Neural progenitor cell (in vitro differentiated cells): ENCODE results near the gene RGPD8.

Experiments used
- CTCF ChIP-seq: fragments of 200-600 bp; sonication (generic); IDR thresholded peaks from 2 replicates; pipeline ENCODE4 v1.5.1; 2017; ENCODE audit warnings: antibody characterized with exemption, mild to moderate bottlenecking
- EZH2 ChIP-seq: fragments of 200-600 bp; sonication (generic); IDR thresholded peaks from 2 replicates; pipeline ENCODE4 v1.6.1; 2017; ENCODE audit warnings: antibody characterized with exemption, mild to moderate bottlenecking, moderate library complexity
- EZH2phosphoT487 ChIP-seq: fragments of 200-600 bp; sonication (generic); IDR thresholded peaks from 2 replicates; pipeline ENCODE4 v1.6.1; 2017; ENCODE audit warnings: antibody characterized with exemption

GRCh38 chr2:112454586-112454985, 21.1 kb upstream of the RGPD8 start:
- TF ChIP-seq CTCF (no peak), EZH2phosphoT487 (no peak), EZH2 (no peak)
